Mammary epithelial cell (primary cell): ENCODE data around the gene HPCA.

ENCODE experiments used
- CTCF ChIP-seq, 2 donors: IDR thresholded peaks in 1 of 2; conservative IDR thresholded peaks in 1 of 2; 2 replicates each; pipeline ENCODE4 v1.5.1; 2011 to 2012; ENCODE audit warnings: inconsistent platforms in 2 of 2, low read length in 2 of 2, mild to moderate bottlenecking in 2 of 2, control low read depth in 1 of 2, low read depth in 1 of 2; ENCODE audit not compliant: insufficient read depth in 1 of 2; ENCODE audit errors: extremely low read depth in 1 of 2
- EZH2 ChIP-seq: IDR thresholded peaks from 2 replicates; pipeline ENCODE4 v1.6.1; 2012; ENCODE audit warnings: low read length, inconsistent platforms, borderline replicate concordance

- TF ChIP-seq CTCF (conservative IDR thresholded peaks at IDR 0.05 in 1 of 2, IDR thresholded peaks at IDR 0.05 in 1 of 2; ENCODE audit: extremely low read depth in 1 of 2, insufficient read depth in 1 of 2, low read depth in 1 of 2, low read length in 2 of 2) (no peak), EZH2 (no peak)
Measured at GRCh38 chr1:32896451-32896850, 10.2 kb downstream of the HPCA start.
